ENCODE data around the gene CDK17. TPM values are rescaled to one million over a fixed set of nuclear protein-coding genes. Genes with fewer than 3 reads are reported as not detected.

CDK17 gene
- total and polyA plus RNA-seq, 7 donors: 4.6 to 117 (median 63.2) TPM

DNA sequence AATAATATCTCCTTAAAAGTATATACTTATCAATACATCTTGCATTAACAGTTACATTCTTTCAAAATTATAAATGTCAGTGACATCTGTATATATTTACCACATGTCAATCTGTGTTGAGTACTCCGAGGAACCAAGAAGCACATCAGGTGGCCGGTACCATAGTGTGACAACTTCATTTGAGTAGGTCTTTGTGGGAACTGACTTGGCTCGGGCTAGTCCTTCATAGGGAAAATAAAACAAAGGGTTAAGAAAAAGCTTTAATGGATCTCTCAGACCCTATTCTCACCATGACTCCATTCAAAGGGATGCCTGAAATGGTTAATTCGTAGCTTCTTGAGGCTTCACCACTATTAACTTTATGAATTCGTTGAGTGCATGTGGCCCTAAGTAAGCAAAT lies 111.2 kb downstream of the CDK17 start:
- Histone ChIP-seq H3K4me1 (peaks cover 0 to 7% (median 0%) of the 10 kb centered on the region in 4 donors), H3K4me3 (no peak overlapping the region), H3K27ac (no peak overlapping the region), H3K27me3 (no peaks in the 10 kb centered on the region), H3K36me3 (peaks cover 19 to 65% (median 25%) of the 10 kb centered on the region in 4 donors), H3K9me3 (no peaks in the 10 kb centered on the region)
- WGBS, 2 donors: 88 to 91% methylated on average over 5 of the region's 5 CpGs
- no peak for DNase-seq
- intact Hi-C loops (cut with DNase I): no loop called here
- no peak for TF ChIP-seq POLR2AphosphoS5 (IDR thresholded peaks at IDR 0.05)
- no peak for TF ChIP-seq EP300 (IDR thresholded peaks at IDR 0.05)
- TF ChIP-seq POLR2A (IDR thresholded peaks at IDR 0.05): no peak
- TF ChIP-seq, protein P1, sequence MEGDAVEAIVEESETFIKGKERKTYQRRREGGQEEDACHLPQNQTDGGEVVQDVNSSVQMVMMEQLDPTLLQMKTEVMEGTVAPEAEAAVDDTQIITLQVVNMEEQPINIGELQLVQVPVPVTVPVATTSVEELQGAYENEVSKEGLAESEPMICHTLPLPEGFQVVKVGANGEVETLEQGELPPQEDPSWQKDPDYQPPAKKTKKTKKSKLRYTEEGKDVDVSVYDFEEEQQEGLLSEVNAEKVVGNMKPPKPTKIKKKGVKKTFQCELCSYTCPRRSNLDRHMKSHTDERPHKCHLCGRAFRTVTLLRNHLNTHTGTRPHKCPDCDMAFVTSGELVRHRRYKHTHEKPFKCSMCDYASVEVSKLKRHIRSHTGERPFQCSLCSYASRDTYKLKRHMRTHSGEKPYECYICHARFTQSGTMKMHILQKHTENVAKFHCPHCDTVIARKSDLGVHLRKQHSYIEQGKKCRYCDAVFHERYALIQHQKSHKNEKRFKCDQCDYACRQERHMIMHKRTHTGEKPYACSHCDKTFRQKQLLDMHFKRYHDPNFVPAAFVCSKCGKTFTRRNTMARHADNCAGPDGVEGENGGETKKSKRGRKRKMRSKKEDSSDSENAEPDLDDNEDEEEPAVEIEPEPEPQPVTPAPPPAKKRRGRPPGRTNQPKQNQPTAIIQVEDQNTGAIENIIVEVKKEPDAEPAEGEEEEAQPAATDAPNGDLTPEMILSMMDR (IDR thresholded peaks at IDR 0.05): no peak

- DNase-seq: no peak
- H3K27ac ChIP-seq: peak overlapping the region in 3 of 4 donors; percentile 12 to 23 (median 16)
- peaks cover 19 to 94% (median 37%) of the 10 kb centered on the region in 4 donors for H3K36me3 ChIP-seq
- H3K27me3 ChIP-seq: no peaks in the 10 kb centered on the region
- H3K4me3 ChIP-seq: no peak overlapping the region
- intact Hi-C loops (cut with DNase I): no loop called here
- no peaks in the 10 kb centered on the region for H3K9me3 ChIP-seq
- TF ChIP-seq, protein P1 (IDR thresholded peaks at IDR 0.05): no peak
- no peak for TF ChIP-seq POLR2A (IDR thresholded peaks at IDR 0.05)
- TF ChIP-seq EP300 (IDR thresholded peaks at IDR 0.05): no peak
- no peak for TF ChIP-seq POLR2AphosphoS5 (IDR thresholded peaks at IDR 0.05)
- peaks cover 0 to 13% (median under 1%) of the 10 kb centered on the region in 4 donors for H3K4me1 ChIP-seq
Measured at GRCh38 chr12:96285158-96285557, 115.1 kb downstream of the CDK17 start.

DNA sequence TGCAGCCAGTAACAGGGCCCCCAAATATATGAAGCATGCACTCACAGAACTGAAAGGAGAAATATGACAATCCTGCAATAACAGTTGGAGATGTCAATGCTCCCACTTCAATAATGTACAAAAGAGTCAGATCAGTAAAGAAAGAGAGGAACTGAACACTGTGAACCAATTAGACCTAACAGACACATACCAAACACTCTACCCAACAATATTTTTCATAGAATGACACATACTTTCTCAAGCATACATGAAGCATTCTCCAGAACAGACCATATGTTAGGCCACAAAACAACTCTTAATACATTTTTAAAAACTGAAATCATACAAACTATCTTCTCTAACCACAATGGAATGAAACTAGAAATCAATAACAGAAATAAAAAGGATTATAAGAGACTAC lies 125.9 kb downstream of the CDK17 start:
- Histone ChIP-seq H3K9me3 (no peaks in the 10 kb centered on the region), H3K4me3 (no peak overlapping the region), H3K36me3 (peaks cover 0 to 51% (median 7%) of the 10 kb centered on the region in 4 donors), H3K4me1 (peaks cover 0 to 8% (median 3%) of the 10 kb centered on the region in 4 donors), H3K27ac (no peak overlapping the region), H3K27me3 (no peaks in the 10 kb centered on the region)
- DNase-seq: no peak
- TF ChIP-seq POLR2A (IDR thresholded peaks at IDR 0.05) (no peak), EP300 (IDR thresholded peaks at IDR 0.05) (no peak), POLR2AphosphoS5 (IDR thresholded peaks at IDR 0.05) (no peak)
- TF ChIP-seq, protein P1 (IDR thresholded peaks at IDR 0.05): no peak
- intact Hi-C loops (cut with DNase I): no loop called here

- intact Hi-C loops (cut with DNase I): no loop called here
- TF ChIP-seq EP300 (IDR thresholded peaks at IDR 0.05) (no peak), POLR2A (IDR thresholded peaks at IDR 0.05) (no peak)
- Histone ChIP-seq H3K9me3 (no peaks in the 10 kb centered on the region), H3K4me1 (peaks cover 0 to 8% (median 3%) of the 10 kb centered on the region in 4 donors), H3K4me3 (no peak overlapping the region), H3K36me3 (peaks cover 0 to 49% (median 5%) of the 10 kb centered on the region in 4 donors), H3K27me3 (no peaks in the 10 kb centered on the region), H3K27ac (no peak overlapping the region)
- no peak for DNase-seq
- 91 to 92% methylated on average over 8 of the region's 8 CpGs for WGBS, 2 donors
Measured at GRCh38 chr12:96271469-96272199, 128.6 kb downstream of the CDK17 start.

- DNase-seq: no peak
- Histone ChIP-seq H3K27me3 (no peaks in the 10 kb centered on the region), H3K27ac (no peak overlapping the region), H3K4me1 (peaks cover 0 to 18% (median 14%) of the 10 kb centered on the region in 4 donors), H3K4me3 (no peak overlapping the region), H3K36me3 (peaks cover 0 to 39% (median 0%) of the 10 kb centered on the region in 4 donors), H3K9me3 (no peaks in the 10 kb centered on the region)
- WGBS, 2 donors: 87 to 89% methylated on average over 2 of the region's 2 CpGs
- TF ChIP-seq, protein P1 (IDR thresholded peaks at IDR 0.05): no peak
- TF ChIP-seq POLR2A (IDR thresholded peaks at IDR 0.05) (no peak), EP300 (IDR thresholded peaks at IDR 0.05) (no peak), POLR2AphosphoS5 (IDR thresholded peaks at IDR 0.05) (no peak)
- intact Hi-C loops (cut with DNase I): no loop called here
Measured at GRCh38 chr12:96266238-96266637, 134.0 kb downstream of the CDK17 start.
